Activated CD4-positive, alpha-beta T cell treated with anti-CD3 and anti-CD28 coated beads, Interleukin-2, amount 10 ng/mL, durations not matched to agents 24 days and 14 days (primary cell): ENCODE measurements around the gene CPA1. TPM values are rescaled to one million over a fixed set of nuclear protein-coding genes. Genes with fewer than 3 reads are reported as not detected.

Experiments
- DNase-seq: peaks from one replicate; pipeline ENCODE4 v3.0.0; 2022
- H3K27ac Mint-ChIP-seq: one replicate; pipeline ENCODE4 v1.8.0; 2022; ENCODE audit warnings: mild to moderate bottlenecking, mixed read lengths
- H3K27me3 Mint-ChIP-seq: one replicate; pipeline ENCODE4 v1.8.0; 2022; ENCODE audit warnings: mixed read lengths
- H3K36me3 Mint-ChIP-seq: one replicate; pipeline ENCODE4 v1.8.0; 2022; ENCODE audit warnings: low read depth, mild to moderate bottlenecking, mixed read lengths
- H3K4me1 Mint-ChIP-seq: one replicate; pipeline ENCODE4 v1.8.0; 2021; ENCODE audit warnings: mixed read lengths
- H3K4me3 Mint-ChIP-seq: one replicate; pipeline ENCODE4 v1.8.0; 2022; ENCODE audit warnings: mild to moderate bottlenecking, moderate library complexity, mixed read lengths
- H3K9me3 Mint-ChIP-seq: one replicate; pipeline ENCODE4 v1.8.0; 2021; ENCODE audit warnings: mixed read lengths
- intact Hi-C: fragments of 100-400 bp; cut with micrococcal nuclease; formaldehyde crosslinking; loops from one replicate; pipeline ENCODE4 v1.15.1; 2023
- total RNA-seq: library from RNA; stranded (reverse); gene quantifications from 2 replicates; pipeline ENCODE4 v1.2.3, GENCODE V29; 2022

The CPA1 gene
- total RNA-seq, 1 donor from 2014 or later = not detected

DNA sequence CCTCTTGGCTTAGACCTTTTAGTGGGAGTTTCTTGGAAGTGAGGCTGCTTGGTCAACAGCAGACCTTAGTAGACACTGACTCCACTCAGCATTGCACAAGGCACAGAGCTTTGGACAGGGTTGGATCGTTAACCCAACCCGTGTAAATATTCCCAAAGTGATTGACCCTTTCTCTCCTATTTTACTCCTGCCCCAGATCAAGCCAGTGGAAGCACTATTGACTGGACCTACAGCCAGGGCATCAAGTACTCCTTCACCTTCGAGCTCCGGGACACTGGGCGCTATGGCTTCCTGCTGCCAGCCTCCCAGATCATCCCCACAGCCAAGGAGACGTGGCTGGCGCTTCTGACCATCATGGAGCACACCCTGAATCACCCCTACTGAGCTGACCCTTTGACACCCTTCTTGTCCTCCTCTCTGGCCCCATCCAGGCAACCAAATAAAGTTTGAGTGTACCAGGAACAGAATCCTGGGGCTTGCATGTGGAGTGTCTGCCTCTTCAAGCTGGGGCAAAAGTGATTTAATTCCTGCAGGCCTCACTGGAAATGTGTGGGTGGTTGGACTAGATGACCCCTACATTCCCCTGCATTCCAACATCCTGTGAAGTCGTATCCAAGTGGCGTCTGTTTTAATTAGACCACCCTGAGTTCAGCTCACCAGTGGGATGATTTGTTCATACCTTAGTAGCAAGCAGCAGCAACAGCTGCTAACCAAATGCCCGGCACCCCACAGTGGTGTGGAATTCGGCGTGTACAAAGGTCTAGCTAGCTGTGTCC is 7.5 kb downstream of the CPA1 start:
- Mint-ChIP-seq H3K27ac (no peak overlapping the region), H3K27me3 (no peaks in the 10 kb centered on the region), H3K4me1 (no peaks in the 10 kb centered on the region), H3K4me3 (no peak overlapping the region), H3K9me3 (peaks cover 4% of the 10 kb centered on the region), H3K36me3 (no peaks in the 10 kb centered on the region)
- intact Hi-C loops = no loop called here
- DNase-seq = no peak

DNA sequence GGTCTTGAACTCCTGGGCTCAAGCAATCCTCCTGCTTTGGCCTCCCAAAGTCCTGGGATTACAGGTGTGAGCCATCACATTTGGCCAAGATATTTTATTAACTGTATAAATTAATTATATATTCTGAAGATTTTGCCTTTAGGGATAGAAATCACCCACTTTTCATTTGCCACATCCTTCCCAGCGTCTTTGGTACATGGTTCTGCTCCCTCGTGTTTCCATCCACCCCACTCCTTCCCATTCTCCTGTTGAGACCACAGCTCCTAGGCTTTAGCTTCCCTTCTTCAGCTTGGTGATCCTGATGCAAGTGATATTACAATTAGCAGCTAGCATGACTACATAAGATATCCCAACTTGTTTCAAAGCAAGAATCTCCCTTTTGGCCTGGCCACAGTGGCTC is 8.4 kb downstream of the CPA1 start:
- peaks cover 2% of the 10 kb centered on the region for H3K4me1 Mint-ChIP-seq
- peaks cover 4% of the 10 kb centered on the region for H3K9me3 Mint-ChIP-seq
- H3K4me3 Mint-ChIP-seq = no peak overlapping the region
- H3K27ac Mint-ChIP-seq = no peak overlapping the region
- no peak for DNase-seq
- H3K27me3 Mint-ChIP-seq = no peaks in the 10 kb centered on the region
- no peaks in the 10 kb centered on the region for H3K36me3 Mint-ChIP-seq
- intact Hi-C loops = no loop called here

DNA sequence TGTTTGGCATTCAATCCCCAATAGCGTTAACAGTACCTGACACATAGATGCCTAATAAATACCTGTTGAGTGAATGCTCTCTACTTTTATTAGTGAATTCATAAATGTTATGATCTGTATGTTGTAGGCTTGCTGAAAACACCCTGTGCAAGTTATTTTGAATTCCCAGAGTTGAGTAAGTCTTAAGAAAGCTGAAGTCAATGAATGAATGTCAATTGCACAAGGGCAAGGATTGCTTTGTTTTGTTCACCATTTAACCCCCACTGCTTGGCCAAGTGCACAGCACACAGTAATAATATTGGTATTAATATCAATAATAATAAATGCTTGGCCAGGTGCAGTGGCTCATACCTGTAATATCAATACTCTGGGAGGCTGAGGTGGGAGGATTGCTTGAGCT is 10.2 kb downstream of the CPA1 start:
- intact Hi-C loops = no loop called here
- H3K4me3 Mint-ChIP-seq = no peak overlapping the region
- peaks cover 4% of the 10 kb centered on the region for H3K9me3 Mint-ChIP-seq
- H3K4me1 Mint-ChIP-seq = peaks cover 15% of the 10 kb centered on the region
- DNase-seq = no peak
- no peaks in the 10 kb centered on the region for H3K36me3 Mint-ChIP-seq
- no peaks in the 10 kb centered on the region for H3K27me3 Mint-ChIP-seq
- no peak overlapping the region for H3K27ac Mint-ChIP-seq

DNA sequence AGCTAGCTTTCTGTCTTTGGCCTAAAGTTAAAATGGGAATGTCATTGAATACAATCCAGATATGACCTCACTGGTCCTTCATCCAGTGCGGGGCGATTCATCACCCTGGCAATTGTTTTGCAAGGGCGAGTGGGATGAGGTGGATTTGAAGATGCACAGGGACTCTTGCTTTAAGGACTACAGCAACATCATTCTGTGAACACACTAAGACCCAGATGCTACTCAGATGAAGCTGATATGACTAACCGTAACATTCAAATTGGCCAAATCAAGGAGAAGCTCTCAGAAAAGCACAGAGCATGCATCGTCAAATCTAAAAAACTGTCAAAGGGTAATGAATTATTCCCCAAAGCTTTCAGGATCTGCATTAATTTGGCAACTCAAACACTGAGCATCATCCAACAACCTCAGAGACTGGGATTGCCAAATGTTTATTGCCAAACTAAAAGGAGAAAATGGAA is 12.8 kb downstream of the CPA1 start:
- H3K27ac Mint-ChIP-seq = no peak overlapping the region
- peaks cover 15% of the 10 kb centered on the region for H3K4me1 Mint-ChIP-seq
- intact Hi-C loops = no loop called here
- H3K4me3 Mint-ChIP-seq = no peak overlapping the region
- H3K27me3 Mint-ChIP-seq = no peaks in the 10 kb centered on the region
- H3K9me3 Mint-ChIP-seq = peaks cover 4% of the 10 kb centered on the region
- no peak for DNase-seq
- H3K36me3 Mint-ChIP-seq = peaks cover 2% of the 10 kb centered on the region

DNA sequence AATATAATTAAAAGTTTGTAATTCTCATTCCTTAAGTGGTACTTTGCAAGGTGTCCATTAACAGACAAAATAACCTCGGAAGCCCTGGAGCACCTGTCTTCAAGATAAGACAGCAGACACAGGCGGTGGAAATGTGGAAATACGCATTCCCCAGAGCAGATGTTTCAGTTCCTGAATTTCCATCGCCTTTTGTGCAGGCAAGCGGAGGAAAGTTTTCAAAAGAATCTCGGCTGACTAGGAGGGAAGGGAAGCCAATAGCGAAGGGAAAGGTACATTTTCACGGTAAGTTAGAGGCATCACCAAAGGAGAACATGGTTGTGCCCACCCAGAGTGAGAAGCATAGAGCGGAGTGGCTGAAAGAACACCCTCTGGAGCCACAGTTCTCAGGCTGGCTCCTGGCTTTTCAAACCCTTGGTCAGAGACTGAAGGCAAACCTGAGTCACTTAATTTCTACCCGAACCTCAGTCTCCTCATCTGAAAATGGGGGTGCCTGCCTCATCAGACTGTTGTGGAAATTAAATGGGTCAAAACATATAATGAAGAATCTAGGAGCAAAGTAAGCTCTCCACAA is 13.6 kb downstream of the CPA1 start:
- Mint-ChIP-seq H3K36me3 (peaks cover 9% of the 10 kb centered on the region), H3K9me3 (no peaks in the 10 kb centered on the region), H3K4me1 (peaks cover 15% of the 10 kb centered on the region), H3K27ac (peak overlapping the region; percentile 52), H3K4me3 (peak overlapping the region; percentile 47), H3K27me3 (no peaks in the 10 kb centered on the region)
- intact Hi-C loops = no loop called here
- no peak for DNase-seq

DNA sequence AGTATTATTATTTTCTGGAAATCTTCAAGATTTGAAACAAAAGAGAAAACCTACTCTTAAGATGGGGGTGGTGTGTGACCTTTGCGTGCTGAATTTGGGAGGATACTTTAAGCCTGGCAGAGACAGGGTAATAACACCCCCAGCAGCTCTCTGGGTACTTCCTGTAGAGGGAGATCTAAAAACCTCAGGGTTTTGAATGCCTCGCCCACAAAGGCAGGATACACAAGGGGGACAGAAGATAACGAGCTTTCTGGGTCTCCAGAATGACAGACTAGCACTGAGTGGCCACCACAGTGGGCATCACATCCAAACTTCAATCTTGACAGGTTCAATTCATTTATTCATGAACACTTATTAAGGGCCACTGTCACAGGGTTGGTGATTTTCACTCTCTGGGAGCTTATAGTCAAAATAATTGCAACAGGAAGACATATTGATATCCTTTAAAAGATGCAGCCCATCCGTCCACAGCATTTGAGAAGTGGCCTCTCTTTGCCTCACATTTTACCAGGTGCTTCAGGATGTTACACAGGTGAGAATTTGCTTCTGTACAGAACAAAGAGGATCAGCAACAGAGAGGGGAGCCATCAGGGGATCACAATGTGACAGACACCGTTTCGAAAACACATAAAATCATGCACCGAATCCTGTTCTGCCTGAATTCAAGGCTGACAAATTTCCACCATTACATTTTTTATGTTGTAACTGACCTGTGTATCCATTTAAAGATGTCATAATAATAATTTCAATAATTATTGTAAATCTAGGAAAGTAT is 14.3 kb downstream of the CPA1 start:
- Mint-ChIP-seq H3K4me1 (peaks cover 17% of the 10 kb centered on the region), H3K27ac (peak overlapping the region; percentile 52), H3K27me3 (no peaks in the 10 kb centered on the region), H3K36me3 (peaks cover 9% of the 10 kb centered on the region), H3K4me3 (peak overlapping the region; percentile 47), H3K9me3 (no peaks in the 10 kb centered on the region)
- peak; percentile 77 for DNase-seq
- intact Hi-C loops = no loop called here

DNA sequence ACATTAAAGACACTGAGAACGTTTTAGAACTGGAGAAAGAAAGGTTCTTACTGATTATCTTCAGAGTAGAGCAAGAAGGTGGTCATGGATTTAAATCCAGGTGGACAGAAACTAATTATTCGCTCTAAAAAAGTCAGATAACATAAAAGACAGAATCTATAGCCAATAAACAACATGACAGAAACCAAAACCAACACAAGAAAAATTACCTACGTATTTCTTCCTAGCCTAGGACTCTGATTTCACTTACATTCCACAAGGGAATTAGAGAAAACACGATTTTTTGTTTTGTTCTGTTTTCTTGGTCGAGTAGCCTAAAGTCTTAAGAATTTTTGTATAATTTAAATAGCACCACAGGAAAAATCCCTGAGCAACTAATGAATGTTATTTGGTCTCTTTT is 15.1 kb downstream of the CPA1 start:
- Mint-ChIP-seq H3K9me3 (no peaks in the 10 kb centered on the region), H3K27me3 (no peaks in the 10 kb centered on the region), H3K4me1 (peaks cover 17% of the 10 kb centered on the region), H3K27ac (no peak overlapping the region), H3K36me3 (peaks cover 9% of the 10 kb centered on the region), H3K4me3 (no peak overlapping the region)
- intact Hi-C loops = no loop called here
- no peak for DNase-seq

DNA sequence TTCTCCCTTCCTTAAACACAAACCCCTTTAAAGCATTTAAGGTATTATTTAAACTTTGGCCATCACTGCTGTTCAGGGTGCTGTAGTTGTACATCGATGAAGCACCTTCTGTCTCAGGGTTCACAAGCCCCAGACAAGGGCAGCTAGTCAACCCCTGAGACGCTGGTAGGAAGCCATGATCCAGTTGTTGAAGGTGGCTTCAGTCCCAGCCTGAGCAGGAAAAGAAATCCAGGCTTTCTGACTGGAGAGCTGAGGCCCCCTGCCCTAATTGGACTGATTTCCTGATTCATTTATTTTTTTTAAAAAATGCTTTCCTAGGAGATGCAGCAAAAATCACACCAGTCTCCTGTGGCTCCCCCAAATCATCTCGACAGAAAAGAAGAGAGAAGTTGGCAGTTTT is 15.8 kb downstream of the CPA1 start:
- Mint-ChIP-seq H3K36me3 (peaks cover 9% of the 10 kb centered on the region), H3K4me1 (peaks cover 17% of the 10 kb centered on the region), H3K27ac (no peak overlapping the region), H3K9me3 (no peaks in the 10 kb centered on the region), H3K27me3 (no peaks in the 10 kb centered on the region), H3K4me3 (no peak overlapping the region)
- no peak for DNase-seq
- intact Hi-C loops = no loop called here

DNA sequence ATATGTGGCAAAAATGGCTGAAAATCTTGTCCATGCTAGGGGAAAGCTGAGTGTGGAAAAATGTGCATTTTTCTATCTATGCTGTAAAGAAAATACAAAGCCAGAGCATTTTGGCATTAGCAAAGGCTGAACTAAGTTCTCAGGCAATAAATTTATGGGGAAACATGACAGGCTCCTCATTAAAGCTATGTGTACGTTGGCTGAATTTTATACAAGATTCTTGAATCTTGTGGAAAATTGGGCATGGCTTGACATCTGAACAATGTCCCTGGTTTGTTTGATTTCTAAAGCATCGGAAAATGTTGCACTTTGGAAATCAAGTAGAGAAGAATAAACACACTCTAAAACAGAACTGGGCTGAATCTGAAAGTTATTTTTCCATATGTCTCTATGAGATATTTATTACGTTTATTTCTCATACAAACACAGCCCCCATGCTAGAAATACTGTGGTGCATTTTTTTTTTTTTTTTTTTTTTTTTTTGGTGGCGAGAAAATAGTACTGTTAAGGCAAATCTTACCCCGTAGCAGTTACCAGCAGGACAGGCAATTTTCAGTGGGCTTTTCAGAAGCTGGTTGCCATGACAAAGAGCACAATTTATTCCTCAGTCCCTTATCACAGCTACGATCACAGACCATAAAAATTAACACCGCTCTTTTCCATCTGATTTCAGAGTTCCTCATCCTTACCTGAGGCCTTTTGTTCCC is 16.9 kb downstream of the CPA1 start:
- Mint-ChIP-seq H3K9me3 (no peaks in the 10 kb centered on the region), H3K27me3 (no peaks in the 10 kb centered on the region), H3K36me3 (peaks cover 9% of the 10 kb centered on the region), H3K4me3 (no peak overlapping the region), H3K27ac (no peak overlapping the region), H3K4me1 (peaks cover 17% of the 10 kb centered on the region)
- intact Hi-C loops = no loop called here
- DNase-seq = no peak

DNA sequence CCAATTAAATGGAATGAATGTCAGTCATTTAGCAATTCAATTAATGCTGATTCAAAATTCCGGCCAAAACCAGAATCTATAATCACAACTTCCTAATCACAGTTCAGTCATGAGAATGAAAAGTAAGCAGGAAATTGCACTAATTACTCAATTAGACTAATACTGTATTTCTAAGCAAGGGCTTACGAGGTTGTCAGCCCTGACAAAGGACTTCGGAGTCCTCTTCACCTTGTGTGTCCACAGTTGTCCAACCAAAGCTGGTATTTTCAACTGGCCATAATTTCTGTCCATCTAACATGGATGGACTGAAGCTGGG is 17.4 kb downstream of the CPA1 start:
- intact Hi-C loops = no loop called here
- H3K27me3 Mint-ChIP-seq = no peaks in the 10 kb centered on the region
- DNase-seq = no peak

DNA sequence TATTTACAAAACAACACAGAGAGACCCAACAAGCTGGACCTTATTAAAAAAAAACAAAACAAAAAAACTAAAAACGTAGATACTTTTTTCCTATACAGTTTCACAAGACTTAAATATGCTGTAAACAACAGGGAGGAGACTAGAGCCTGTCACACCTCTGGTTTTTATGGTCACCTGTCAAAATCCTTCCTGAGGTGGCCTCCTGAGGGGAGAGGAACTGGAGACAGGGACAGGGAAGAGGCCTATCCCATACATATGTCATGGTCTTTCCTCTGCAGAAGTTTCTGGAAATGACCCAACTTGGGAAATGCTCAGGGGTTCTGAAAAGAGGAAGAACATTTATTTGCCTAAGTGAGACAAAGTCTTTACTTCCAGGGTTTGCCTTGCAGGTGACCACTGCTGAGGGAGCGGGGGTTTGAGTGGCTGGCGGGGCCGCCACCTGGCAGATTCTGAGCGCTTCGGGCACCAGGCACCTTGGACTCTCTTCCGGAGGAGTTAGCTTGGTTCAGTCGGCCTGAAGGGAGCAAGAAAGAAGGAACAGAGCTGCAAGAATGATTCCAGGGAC is 18.3 kb downstream of the CPA1 start:
- no peak for DNase-seq
- intact Hi-C loops = no loop called here
- Mint-ChIP-seq H3K9me3 (no peaks in the 10 kb centered on the region), H3K36me3 (peaks cover 13% of the 10 kb centered on the region), H3K27me3 (no peaks in the 10 kb centered on the region), H3K27ac (no peak overlapping the region), H3K4me3 (no peak overlapping the region), H3K4me1 (peaks cover 18% of the 10 kb centered on the region)

More for the DNA sequence above, 17.4 kb downstream of the CPA1 start:
- no peak overlapping the region for H3K4me3 Mint-ChIP-seq
- peaks cover 20% of the 10 kb centered on the region for H3K4me1 Mint-ChIP-seq
- no peaks in the 10 kb centered on the region for H3K9me3 Mint-ChIP-seq
- no peak overlapping the region for H3K27ac Mint-ChIP-seq
- H3K36me3 Mint-ChIP-seq = peaks cover 13% of the 10 kb centered on the region

DNA sequence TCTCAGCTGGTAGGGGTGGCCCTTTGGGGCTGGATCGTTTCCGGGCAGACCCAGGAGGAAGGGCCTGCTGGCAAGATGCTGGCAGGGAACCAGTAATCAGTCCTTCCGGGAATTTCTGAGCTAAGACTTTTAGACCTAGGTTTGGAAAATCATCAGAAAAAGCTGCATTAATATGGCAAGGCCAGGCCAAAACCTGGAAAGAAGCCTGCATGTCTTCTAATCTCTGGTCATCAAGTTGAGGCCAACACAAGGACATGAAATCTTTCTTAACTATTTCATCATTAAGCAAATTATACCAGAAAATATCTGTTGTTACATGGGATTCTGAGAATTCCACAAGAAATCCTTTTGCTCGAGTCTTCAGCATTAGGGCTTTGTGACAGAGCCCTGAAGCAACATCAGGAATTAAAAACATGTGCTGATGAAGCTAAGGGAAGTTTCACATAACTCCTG is 19.9 kb downstream of the CPA1 start:
- Mint-ChIP-seq H3K4me1 (peaks cover 6% of the 10 kb centered on the region), H3K36me3 (peaks cover 13% of the 10 kb centered on the region), H3K27me3 (no peaks in the 10 kb centered on the region), H3K4me3 (no peak overlapping the region), H3K27ac (no peak overlapping the region), H3K9me3 (no peaks in the 10 kb centered on the region)
- intact Hi-C loops = no loop called here
- DNase-seq = no peak

DNA sequence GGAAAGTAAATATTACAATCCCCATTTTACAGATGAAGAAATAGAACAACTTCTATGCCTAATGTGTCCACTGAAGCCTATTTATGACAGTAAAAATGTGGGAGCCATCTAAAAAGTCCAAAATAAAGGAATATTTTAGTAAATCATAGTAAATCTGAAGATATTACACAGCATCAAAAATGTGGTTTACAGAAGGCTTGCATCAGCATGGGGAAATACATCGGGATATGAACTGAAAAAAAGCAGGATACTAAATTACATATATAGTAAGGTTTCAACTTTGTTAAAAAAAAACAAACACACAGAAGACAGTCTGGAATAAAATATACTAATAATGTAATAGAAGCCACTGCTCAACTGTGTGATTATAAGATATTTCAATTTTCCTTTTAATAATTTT is 20.8 kb downstream of the CPA1 start:
- no peak overlapping the region for H3K4me3 Mint-ChIP-seq
- H3K27me3 Mint-ChIP-seq = no peaks in the 10 kb centered on the region
- peaks cover 13% of the 10 kb centered on the region for H3K36me3 Mint-ChIP-seq
- H3K9me3 Mint-ChIP-seq = no peaks in the 10 kb centered on the region
- DNase-seq = no peak
- intact Hi-C loops = no loop called here
- H3K4me1 Mint-ChIP-seq = peaks cover 5% of the 10 kb centered on the region
- H3K27ac Mint-ChIP-seq = no peak overlapping the region
